GM12878 (cell line): ENCODE measurements around the gene FARSB. TPM values are rescaled to one million over a fixed set of nuclear protein-coding genes. Genes with fewer than 3 reads are reported as not detected.

Experiments used
- ATAC-seq: fragments of 200-7000 bp; cut with Tn5 transposase; 3 replicates; pipeline ENCODE4 v1.9.1; 2020; ENCODE audit warnings: mild to moderate bottlenecking, moderate library complexity
- BruUV-seq: library from RNA; stranded (reverse); fragments of 400-500 nt; replicated peaks from 2 replicates; lab custom pipeline; 2021; lab: Mats Ljungman, UMichigan
- CTCF ChIA-PET: fragments of 300-600 bp; sonication (Branson Sonifier 250); formaldehyde crosslinking; extraction: SDS; loops from one replicate; lab custom pipeline; 2021; ENCODE audit warnings: inconsistent platforms; lab: Yijun Ruan, JAX
- POLR2A ChIA-PET: fragments of 350-600 bp; formaldehyde crosslinking; extraction: SDS; loops from one replicate; lab custom pipeline; 2021; ENCODE audit warnings: inconsistent platforms; lab: Charles Lee
- RAD21 ChIA-PET: fragments of 300-600 bp; sonication (Branson Sonifier 250); formaldehyde crosslinking; loops from one replicate; lab custom pipeline; 2023; ENCODE audit warnings: antibody characterized with exemption; ENCODE audit not compliant: unreplicated experiment; lab: Charles Lee
- SMC1A ChIA-PET: fragments of 300-600 bp; sonication (Branson Sonifier 250); formaldehyde crosslinking; loops from one replicate; lab custom pipeline; 2023; ENCODE audit not compliant: unreplicated experiment, uncharacterized antibody; lab: Charles Lee
- DNase-seq: peaks from one replicate; pipeline ENCODE4 v3.0.0-alpha.2; 2011; ENCODE audit warnings: low read depth, low spot score
- FAIRE-seq: peaks from 3 replicates; lab custom pipeline; 2011; peaks lifted over from hg19 to GRCh38; lab: Jason Lieb, UNC
- H2AFZ ChIP-seq: 2 replicates; pipeline ENCODE4 v1.6.0; 2011; ENCODE audit warnings: low read depth, low read length, control low read depth; ENCODE audit not compliant: control insufficient read depth
- H3K27ac ChIP-seq: 2 replicates; pipeline ENCODE4 v1.5.1; 2011; ENCODE audit warnings: control low read depth; ENCODE audit not compliant: control insufficient read depth, insufficient read depth
- H3K27me3 ChIP-seq, 2 experiments: replicated peaks in 1 of 2; 2 replicates each; pipeline versions ENCODE4 v1.6.0 to v1.6.1; 2011; ENCODE audit warnings: low read length in 1 of 2; ENCODE audit not compliant: control insufficient read depth in 2 of 2, insufficient read depth in 2 of 2
- H3K36me3 ChIP-seq, 2 experiments: 2 replicates each; pipeline ENCODE4 v1.5.1; 2011; ENCODE audit warnings: low read length in 1 of 2; ENCODE audit not compliant: control insufficient read depth in 2 of 2, insufficient read depth in 2 of 2
- H3K4me1 ChIP-seq: 2 replicates; pipeline ENCODE4 v1.6.1; 2011; ENCODE audit warnings: mild to moderate bottlenecking, low read length, moderate library complexity, mixed read lengths; ENCODE audit not compliant: control insufficient read depth, insufficient read depth
- H3K4me2 ChIP-seq: 2 replicates; pipeline ENCODE4 v1.6.0; 2011; ENCODE audit warnings: control low read depth; ENCODE audit not compliant: control insufficient read depth, insufficient read depth
- H3K4me3 ChIP-seq: fragments of 200-600 bp; sonication (generic); 2 replicates; pipeline ENCODE4 v1.5.1; 2016
- H3K79me2 ChIP-seq: 2 replicates; pipeline ENCODE4 v1.6.0; 2011; ENCODE audit warnings: low read length; ENCODE audit not compliant: control insufficient read depth, insufficient read depth
- H3K9ac ChIP-seq: 2 replicates; pipeline ENCODE4 v1.8.0; 2011; ENCODE audit warnings: low read length, control low read depth, mixed read lengths; ENCODE audit not compliant: control insufficient read depth, insufficient read depth
- H3K9me3 ChIP-seq: replicated peaks from 3 replicates; pipeline ENCODE4 v1.5.1; 2011; ENCODE audit warnings: mild to moderate bottlenecking, low read length; ENCODE audit not compliant: control insufficient read depth, insufficient read depth
- H4K20me1 ChIP-seq: 2 replicates; pipeline ENCODE4 v1.6.0; 2011; ENCODE audit not compliant: control insufficient read depth, insufficient read depth
- ASH2L ChIP-seq: fragments of 300-600, 200-600 bp; sonication (generic); IDR thresholded peaks from 2 replicates; pipeline ENCODE4 v1.6.1; 2017; ENCODE audit warnings: low read depth, mild to moderate bottlenecking, borderline replicate concordance
- BHLHE40 ChIP-seq, 2 experiments: fragments of 450-650 bp in 1 of 2; IDR thresholded peaks; 2 replicates each; pipeline ENCODE4 v1.6.1; 2011 to 2017; ENCODE audit warnings: low read depth in 2 of 2, borderline replicate concordance in 1 of 2, improper control_type of control experiment in 1 of 2, low read length in 1 of 2, mild to moderate bottlenecking in 1 of 2
- BMI1 ChIP-seq: fragments of 450-650 bp; IDR thresholded peaks from 2 replicates; pipeline ENCODE4 v1.6.1; 2016; ENCODE audit warnings: mild to moderate bottlenecking, moderate library complexity, borderline replicate concordance
- HCFC1 ChIP-seq: fragments of 150-350 bp; IDR thresholded peaks from 2 replicates; pipeline ENCODE4 v1.6.1; 2014; ENCODE audit warnings: low read length
- HDAC2 ChIP-seq: fragments of 200-600 bp; sonication (generic); IDR thresholded peaks from 2 replicates; pipeline ENCODE4 v1.6.1; 2017
- HDAC6 ChIP-seq: fragments of 200-600 bp; sonication (generic); IDR thresholded peaks from one replicate; pipeline ENCODE4 v1.8.0; 2017; ENCODE audit warnings: antibody characterized with exemption; ENCODE audit not compliant: unreplicated experiment
- IKZF1 ChIP-seq: fragments of 450-650 bp; conservative IDR thresholded peaks from 2 replicates; pipeline ENCODE4 v1.6.1; 2017; ENCODE audit warnings: antibody characterized with exemption, mild to moderate bottlenecking
- LARP7 ChIP-seq: fragments of 450-650 bp; IDR thresholded peaks from 2 replicates; pipeline ENCODE4 v1.6.1; 2017; ENCODE audit warnings: mild to moderate bottlenecking
- NR2F1 ChIP-seq: fragments of 450-650 bp; conservative IDR thresholded peaks from 2 replicates; pipeline ENCODE4 v1.6.1; 2017; ENCODE audit warnings: mild to moderate bottlenecking
- RELA ChIP-seq: fragments of 450-650 bp; IDR thresholded peaks from 2 replicates; pipeline ENCODE4 v1.8.0; 2014; ENCODE audit warnings: borderline replicate concordance; ENCODE audit not compliant: partially characterized antibody
- TARDBP ChIP-seq: IDR thresholded peaks from 2 replicates; pipeline ENCODE4 v1.6.1; 2016; ENCODE audit warnings: borderline replicate concordance
- TCF12 ChIP-seq: IDR thresholded peaks from 2 replicates; pipeline ENCODE4 v1.6.1; 2011; ENCODE audit warnings: low read depth, mild to moderate bottlenecking, low read length
- WGBS: methylation state at CpG from one replicate; pipeline ENCODE4 v1.1.6; 2016; ENCODE audit warnings: low lambda C conversion rate; ENCODE audit not compliant: insufficient replicate concordance, insufficient coverage; ENCODE audit errors: missing lambda C conversion rate; 5-methylcytosine and 5-hydroxymethylcytosine counted together
- in situ Hi-C: fragments of 300-500 bp; cut with MboI; formaldehyde crosslinking; loops from 9 replicates; pipeline ENCODE4 v1.14.3; 2018; ENCODE audit warnings: mixed read lengths
- intact Hi-C: fragments of 100-400 bp; cut with micrococcal nuclease; formaldehyde crosslinking; loops from one replicate; pipeline ENCODE4 v1.14.2; 2022; ENCODE audit not compliant: unreplicated experiment
- polyA plus RNA-seq, 11 experiments: library from polyadenylated mRNA; depleted of rRNA in 4 of 11; unstranded in 6 of 11; stranded (reverse) in 5 of 11; fragments of >200 nt; fragmentation: Nextera tagmentation in 4 of 11; fragmentation: Illumina TruSeq in 1 of 11; extraction: Ambion mirVana in 4 of 11; extraction: Trizol in 1 of 11; gene quantifications; 1 replicate in 1 of 11; 2 replicates in 10 of 11; pipeline versions ENCODE4 v1.2.1 to v1.2.3, GENCODE V29; 2011 to 2016; ENCODE audit warnings: inconsistent platforms in 2 of 11, missing spikeins in 2 of 11, low read depth in 1 of 11
- total RNA-seq, 4 experiments: library from RNA; depleted of rRNA in 3 of 4; stranded (reverse); fragments of >200 nt in 3 of 4; fragmentation: Illumina TruSeq in 1 of 4; extraction: Trizol in 1 of 4; gene quantifications; 2 replicates each; pipeline versions ENCODE4 v1.2.1 to v1.2.3, GENCODE V29; 2013 to 2021
- TF ChIP-seq, protein P1 (sequence below): fragments of 450-650 bp; IDR thresholded peaks from 2 replicates; pipeline ENCODE4 v1.6.1; 2017; ENCODE audit warnings: low read depth, mild to moderate bottlenecking, moderate library complexity
- TF ChIP-seq, protein P2 (sequence below): IDR thresholded peaks from 2 replicates; pipeline ENCODE4 v1.6.1; 2012; ENCODE audit warnings: low read depth, low read length, improper control_type of control experiment

Gene FARSB
- total and polyA plus RNA-seq, 10 of the 15 experiments (the other 5 are each of a cell fraction or from before 2014, with no cell fraction given): 32.4 to 127 (median 73.8) TPM

DNA sequence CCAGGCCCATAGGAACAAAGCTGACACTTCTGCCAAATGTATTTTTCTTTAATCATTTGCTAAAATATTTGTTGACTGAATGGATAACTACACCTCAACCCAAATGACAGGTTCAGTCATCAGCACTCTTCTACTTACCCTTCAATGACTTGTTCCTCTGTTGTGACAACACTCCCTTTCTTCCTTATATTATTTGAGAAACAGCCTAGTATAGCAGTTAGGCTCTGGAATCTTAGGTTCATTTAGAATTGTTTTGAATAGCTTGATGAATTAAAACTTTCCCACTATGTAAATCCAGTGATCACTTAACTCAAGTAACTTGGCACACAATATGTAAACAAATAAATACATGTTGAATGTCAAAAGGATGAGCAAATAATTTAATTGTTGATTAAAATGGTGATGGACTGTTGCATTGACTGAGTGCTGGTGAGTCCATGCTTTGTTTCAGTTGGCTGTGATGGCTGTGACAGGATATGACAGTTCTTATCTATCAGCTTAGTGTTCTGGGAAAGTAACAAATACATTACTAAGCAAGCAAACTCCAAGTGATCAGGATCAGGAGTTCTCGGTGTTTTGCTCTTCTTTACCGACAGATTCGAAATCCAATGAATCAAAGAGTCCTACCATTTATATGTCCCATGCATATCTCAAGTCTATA is 12.7 kb upstream of the FARSB start:
- no peak overlapping the region for H3K4me3 ChIP-seq
- H3K36me3 ChIP-seq: no peaks in the 10 kb centered on the region
- intact Hi-C loops: no loop called here
- no peaks in the 10 kb centered on the region for H3K9me3 ChIP-seq
- POLR2A ChIA-PET: no interaction called here
- TF ChIP-seq LARP7 (no peak), TARDBP (no peak), NR2F1 (no peak), TCF12 (no peak), HCFC1 (no peak), BHLHE40 (IDR thresholded peaks at IDR 0.05; ENCODE audit: borderline replicate concordance in 1 of 2, low read depth in 2 of 2, low read length in 1 of 2) (no peak), HDAC6 (no peak), RELA (no peak), IKZF1 (no peak), ASH2L (no peak), HDAC2 (no peak), BMI1 (no peak)
- TF ChIP-seq, protein P1, sequence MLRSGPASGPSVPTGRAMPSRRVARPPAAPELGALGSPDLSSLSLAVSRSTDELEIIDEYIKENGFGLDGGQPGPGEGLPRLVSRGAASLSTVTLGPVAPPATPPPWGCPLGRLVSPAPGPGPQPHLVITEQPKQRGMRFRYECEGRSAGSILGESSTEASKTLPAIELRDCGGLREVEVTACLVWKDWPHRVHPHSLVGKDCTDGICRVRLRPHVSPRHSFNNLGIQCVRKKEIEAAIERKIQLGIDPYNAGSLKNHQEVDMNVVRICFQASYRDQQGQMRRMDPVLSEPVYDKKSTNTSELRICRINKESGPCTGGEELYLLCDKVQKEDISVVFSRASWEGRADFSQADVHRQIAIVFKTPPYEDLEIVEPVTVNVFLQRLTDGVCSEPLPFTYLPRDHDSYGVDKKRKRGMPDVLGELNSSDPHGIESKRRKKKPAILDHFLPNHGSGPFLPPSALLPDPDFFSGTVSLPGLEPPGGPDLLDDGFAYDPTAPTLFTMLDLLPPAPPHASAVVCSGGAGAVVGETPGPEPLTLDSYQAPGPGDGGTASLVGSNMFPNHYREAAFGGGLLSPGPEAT: no peak
- TF ChIP-seq, protein P2, sequence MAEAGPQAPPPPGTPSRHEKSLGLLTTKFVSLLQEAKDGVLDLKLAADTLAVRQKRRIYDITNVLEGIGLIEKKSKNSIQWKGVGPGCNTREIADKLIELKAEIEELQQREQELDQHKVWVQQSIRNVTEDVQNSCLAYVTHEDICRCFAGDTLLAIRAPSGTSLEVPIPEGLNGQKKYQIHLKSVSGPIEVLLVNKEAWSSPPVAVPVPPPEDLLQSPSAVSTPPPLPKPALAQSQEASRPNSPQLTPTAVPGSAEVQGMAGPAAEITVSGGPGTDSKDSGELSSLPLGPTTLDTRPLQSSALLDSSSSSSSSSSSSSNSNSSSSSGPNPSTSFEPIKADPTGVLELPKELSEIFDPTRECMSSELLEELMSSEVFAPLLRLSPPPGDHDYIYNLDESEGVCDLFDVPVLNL: no peak
- BruUV-seq: no TSS peak
- peaks cover 3 to 8% of the 10 kb centered on the region in 2 experiments for H3K27me3 ChIP-seq
- no peaks in the 10 kb centered on the region for H3K4me1 ChIP-seq
- H3K79me2 ChIP-seq: no peaks in the 10 kb centered on the region
- CTCF ChIA-PET: interaction anchor here (1.9 kb wide), 1 partner anchor 22 kb away, joined by 8 read pairs; no protein-coding TSS in a partner anchor
- H4K20me1 ChIP-seq: no peaks in the 10 kb centered on the region
- no peak overlapping the region for H3K9ac ChIP-seq
- in situ Hi-C loops: no loop called here
- no peak overlapping the region for H3K27ac ChIP-seq
- FAIRE-seq: no peak
- SMC1A ChIA-PET: interaction anchor here (1.2 kb wide), 1 partner anchor 22 kb away, joined by 3 read pairs; no protein-coding TSS in a partner anchor
- H2AFZ ChIP-seq: no peak overlapping the region
- no peak overlapping the region for H3K4me2 ChIP-seq
- ATAC-seq: no peak
- no peak for DNase-seq
- RAD21 ChIA-PET: no interaction called here
- WGBS: 79% methylated on average over 3 of the region's 3 CpGs
